Neural progenitor cell (in vitro differentiated cells): ENCODE measurements around the gene GULP1.

Experiments used
- CTCF ChIP-seq: fragments of 200-600 bp; sonication (generic); IDR thresholded peaks from 2 replicates; pipeline ENCODE4 v1.5.1; 2017; ENCODE audit warnings: antibody characterized with exemption, mild to moderate bottlenecking
- EZH2 ChIP-seq: fragments of 200-600 bp; sonication (generic); IDR thresholded peaks from 2 replicates; pipeline ENCODE4 v1.6.1; 2017; ENCODE audit warnings: antibody characterized with exemption, mild to moderate bottlenecking, moderate library complexity

- TF ChIP-seq EZH2 (no peak), CTCF (no peak)
These were observed 73.5 kb downstream of the GULP1 start for GRCh38 chr2:188365058-188365641.
